ENCODE measurements around the gene DDI1. TPM values are rescaled to one million over a fixed set of nuclear protein-coding genes. Genes with fewer than 3 reads are reported as not detected.

Gene DDI1
- total and polyA plus RNA-seq, 2 donors from 2014 or later: not detected

- no peaks in the 10 kb centered on the region for H3K27me3 ChIP-seq (ENCODE audit: control insufficient read depth, insufficient read depth, low read length)
- DNase-seq (no peak), FAIRE-seq (no peak)
- no peaks in the 10 kb centered on the region for H3K9me3 ChIP-seq (ENCODE audit: control insufficient read depth in 2 of 3, insufficient read depth in 1 of 3, low read length in 3 of 3)
- no peaks in the 10 kb centered on the region for H3K36me3 ChIP-seq (ENCODE audit: control insufficient read depth in 2 of 3, insufficient read depth in 3 of 3, low read length in 3 of 3)
- no peak overlapping the region for H3K9ac ChIP-seq (ENCODE audit: low read length in 3 of 3)
- TF ChIP-seq CTCF (IDR thresholded peaks at IDR 0.05; ENCODE audit: borderline replicate concordance, extremely low read depth, insufficient read depth): no peak
- no peaks in the 10 kb centered on the region for H3K4me1 ChIP-seq (ENCODE audit: control insufficient read depth in 2 of 3, insufficient read depth in 2 of 3, low read depth in 1 of 3, low read length in 3 of 3)
- no peak overlapping the region for H3K4me3 ChIP-seq (ENCODE audit: low read length in 3 of 3)
- no peak overlapping the region for H3K27ac ChIP-seq (ENCODE audit: low read depth in 2 of 2, low read length in 2 of 2)
- intact Hi-C loops (cut with DNase I): no loop called here
These were observed 34.8 kb upstream of the DDI1 start for GRCh38 chr11:104001561-104002056.

GRCh38 chr11:104003491-104003890 is 32.9 kb upstream of the DDI1 start:
- no peak overlapping the region for H3K9ac ChIP-seq (ENCODE audit: low read length in 3 of 3)
- intact Hi-C loops (cut with DNase I): no loop called here

GRCh38 chr11:104005234-104005855 is 31.1 kb upstream of the DDI1 start:
- no peak overlapping the region for H3K27ac ChIP-seq (ENCODE audit: low read depth in 2 of 2, low read length in 2 of 2)
- H3K9me3 ChIP-seq (ENCODE audit: control insufficient read depth in 2 of 3, insufficient read depth in 1 of 3, low read length in 3 of 3): no peaks in the 10 kb centered on the region
- H3K4me1 ChIP-seq (ENCODE audit: control insufficient read depth in 2 of 3, insufficient read depth in 2 of 3, low read depth in 1 of 3, low read length in 3 of 3): no peaks in the 10 kb centered on the region
- H3K27me3 ChIP-seq (ENCODE audit: control insufficient read depth, insufficient read depth, low read length): no peaks in the 10 kb centered on the region
- no peak overlapping the region for H3K4me3 ChIP-seq (ENCODE audit: low read length in 3 of 3)
- FAIRE-seq (no peak), DNase-seq (no peak)
- H3K36me3 ChIP-seq (ENCODE audit: control insufficient read depth in 2 of 3, insufficient read depth in 3 of 3, low read length in 3 of 3): no peaks in the 10 kb centered on the region
- no peak overlapping the region for H3K9ac ChIP-seq (ENCODE audit: low read length in 3 of 3)
- intact Hi-C loops (cut with DNase I): no loop called here
- no peak for TF ChIP-seq CTCF (IDR thresholded peaks at IDR 0.05; ENCODE audit: borderline replicate concordance, extremely low read depth, insufficient read depth)

More at GRCh38 chr11:104003491-104003890, 32.9 kb upstream of the DDI1 start:
- Histone ChIP-seq H3K36me3 (ENCODE audit: control insufficient read depth in 2 of 3, insufficient read depth in 3 of 3, low read length in 3 of 3) (no peaks in the 10 kb centered on the region), H3K4me3 (ENCODE audit: low read length in 3 of 3) (no peak overlapping the region), H3K9me3 (ENCODE audit: control insufficient read depth in 2 of 3, insufficient read depth in 1 of 3, low read length in 3 of 3) (no peaks in the 10 kb centered on the region), H3K27ac (ENCODE audit: low read depth in 2 of 2, low read length in 2 of 2) (no peak overlapping the region), H3K27me3 (ENCODE audit: control insufficient read depth, insufficient read depth, low read length) (no peaks in the 10 kb centered on the region), H3K4me1 (ENCODE audit: control insufficient read depth in 2 of 3, insufficient read depth in 2 of 3, low read depth in 1 of 3, low read length in 3 of 3) (no peaks in the 10 kb centered on the region)
- no peak for DNase-seq
- FAIRE-seq: no peak
- TF ChIP-seq CTCF (IDR thresholded peaks at IDR 0.05; ENCODE audit: borderline replicate concordance, extremely low read depth, insufficient read depth): no peak

- Histone ChIP-seq H3K27ac (ENCODE audit: low read depth in 2 of 2, low read length in 2 of 2) (no peak overlapping the region), H3K4me1 (ENCODE audit: control insufficient read depth in 2 of 3, insufficient read depth in 2 of 3, low read depth in 1 of 3, low read length in 3 of 3) (no peaks in the 10 kb centered on the region), H3K9me3 (ENCODE audit: control insufficient read depth in 2 of 3, insufficient read depth in 1 of 3, low read length in 3 of 3) (no peaks in the 10 kb centered on the region), H3K27me3 (ENCODE audit: control insufficient read depth, insufficient read depth, low read length) (no peaks in the 10 kb centered on the region), H3K4me3 (ENCODE audit: low read length in 3 of 3) (no peak overlapping the region), H3K36me3 (ENCODE audit: control insufficient read depth in 2 of 3, insufficient read depth in 3 of 3, low read length in 3 of 3) (no peaks in the 10 kb centered on the region), H3K9ac (ENCODE audit: low read length in 3 of 3) (no peak overlapping the region)
- DNase-seq: no peak
- intact Hi-C loops (cut with DNase I): no loop called here
- TF ChIP-seq CTCF (IDR thresholded peaks at IDR 0.05; ENCODE audit: borderline replicate concordance, extremely low read depth, insufficient read depth): no peak
- no peak for FAIRE-seq
These were observed 26.7 kb upstream of the DDI1 start for GRCh38 chr11:104009744-104010143.

Measured in kidney (tissue), 14 donors.